Adipose tissue (tissue), 3 donors: ENCODE results near the gene RBMS3. TPM values are rescaled to one million over a fixed set of nuclear protein-coding genes. Genes with fewer than 3 reads are reported as not detected.

ENCODE experiments used
- H3K27ac ChIP-seq: one replicate; pipeline ENCODE4 v1.5.1; 2013; ENCODE audit warnings: low read depth, low read length
- WGBS, 3 donors: extraction: QIAGEN DNeasy Blood & Tissue Kit; methylation state at CpG; one replicate each; pipeline ENCODE4 v1.1.7; 2013; 5-methylcytosine and 5-hydroxymethylcytosine counted together
- polyA plus RNA-seq, 3 donors: library from polyadenylated mRNA; stranded (reverse); fragments of 200-250 nt; gene quantifications; one replicate each; pipeline ENCODE4 v1.2.3, GENCODE V29; 2013
- donor health status: healthy with polysubstance abuse.
- donor health status: Bipolar disorder and iron deficiency.
- donor health status: healthy.

RBMS3 gene
- polyA plus RNA-seq, 3 donors = 1.4 to 16.2 (median 10.2) TPM

DNA sequence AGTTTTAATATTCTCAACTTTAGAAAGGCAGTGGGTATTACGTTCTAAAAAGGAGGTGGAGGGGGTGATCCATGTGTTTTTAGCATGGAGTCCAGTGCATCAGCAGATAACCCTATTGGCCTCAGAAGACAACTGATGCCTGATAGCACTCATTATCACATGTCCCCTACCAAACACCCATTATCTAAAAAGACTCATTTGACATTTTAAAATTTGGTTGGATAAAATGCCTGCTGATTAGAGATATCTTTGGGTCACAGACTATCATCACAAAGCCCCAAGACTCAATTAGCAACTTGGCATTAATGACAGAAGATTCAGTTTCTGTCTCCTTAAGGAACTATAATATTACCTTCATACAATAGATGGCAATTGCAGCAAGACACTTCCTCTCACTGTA is 589.3 kb downstream of the RBMS3 start:
- 80 to 83% (median 81%) methylated on average over 1 of the region's 1 CpG for WGBS, 3 donors
- H3K27ac ChIP-seq = no peak overlapping the region

DNA sequence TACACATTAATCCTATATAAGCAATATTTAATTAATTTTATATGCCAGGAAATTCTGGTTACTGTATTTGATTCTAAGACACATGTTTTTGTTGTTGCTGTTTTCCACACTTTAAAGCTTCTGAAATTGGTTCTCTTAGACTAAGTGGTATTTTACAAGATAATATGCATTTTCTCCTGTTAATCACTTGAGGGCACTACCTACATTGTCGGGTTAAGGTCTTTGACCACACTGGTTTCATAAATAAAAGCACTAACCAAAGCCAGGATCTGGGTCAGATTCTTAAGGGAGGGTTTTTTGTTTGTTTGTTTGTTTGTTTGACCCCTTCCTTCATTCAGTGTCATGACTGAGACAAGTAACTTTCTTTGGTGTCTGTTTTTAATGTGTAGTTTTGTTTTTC is 590.2 kb downstream of the RBMS3 start:
- H3K27ac ChIP-seq = no peak overlapping the region
- 26 to 68% (median 65%) methylated on average over 1 of the region's 1 CpG for WGBS, 3 donors

DNA sequence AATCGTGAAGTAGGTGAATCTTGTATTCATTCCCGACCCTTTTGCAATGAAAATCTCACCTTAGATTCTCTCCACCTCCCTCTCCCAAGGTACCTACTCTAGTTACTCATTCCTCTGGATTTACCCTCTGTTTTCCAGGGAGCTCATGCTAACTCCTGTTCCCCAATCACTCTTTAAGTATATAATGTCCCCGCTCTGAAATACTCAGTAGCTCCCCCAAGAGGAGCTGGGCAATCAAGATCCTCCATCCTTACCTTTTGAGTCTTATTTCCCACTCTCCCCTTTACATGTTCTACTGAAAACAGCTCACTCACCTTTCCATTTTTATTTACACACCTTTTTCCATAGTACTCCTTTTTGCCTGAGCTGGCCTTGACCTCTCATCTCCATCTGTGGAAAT is 599.9 kb downstream of the RBMS3 start:
- H3K27ac ChIP-seq = no peak overlapping the region
- 86 to 91% (median 88%) methylated on average over 3 of the region's 3 CpGs for WGBS, 3 donors

GRCh38 chr3:29887451-29887850 is 606.6 kb downstream of the RBMS3 start:
- no peak overlapping the region for H3K27ac ChIP-seq
- WGBS, 3 donors = 64 to 79% (median 72%) methylated on average over 2 of the region's 2 CpGs

DNA sequence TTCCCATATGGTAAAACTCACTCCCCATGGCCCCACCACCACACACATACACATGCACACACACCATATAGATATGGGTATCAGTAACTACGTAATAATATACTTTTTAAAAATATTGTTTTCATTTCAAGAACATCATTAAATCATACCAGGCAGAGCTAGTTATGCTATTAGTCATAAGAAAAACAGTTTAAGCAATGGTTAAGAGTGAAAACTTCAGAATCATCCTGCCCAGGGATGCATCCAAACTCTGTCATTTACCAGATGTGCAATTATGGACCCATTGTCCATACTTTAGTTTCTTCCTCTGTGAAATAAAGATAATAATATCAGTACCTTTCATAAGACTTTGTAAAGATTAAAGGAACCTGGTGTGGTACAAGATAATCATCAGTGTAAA is 608.3 kb downstream of the RBMS3 start:
- no peak overlapping the region for H3K27ac ChIP-seq
- WGBS, 3 donors = 88 to 100% (median 92%) methylated on average over 1 of the region's 1 CpG

GRCh38 chr3:29890801-29891200 is 609.9 kb downstream of the RBMS3 start:
- H3K27ac ChIP-seq = no peak overlapping the region
- 69 to 87% (median 84%) methylated on average over 5 of the region's 5 CpGs for WGBS, 3 donors

DNA sequence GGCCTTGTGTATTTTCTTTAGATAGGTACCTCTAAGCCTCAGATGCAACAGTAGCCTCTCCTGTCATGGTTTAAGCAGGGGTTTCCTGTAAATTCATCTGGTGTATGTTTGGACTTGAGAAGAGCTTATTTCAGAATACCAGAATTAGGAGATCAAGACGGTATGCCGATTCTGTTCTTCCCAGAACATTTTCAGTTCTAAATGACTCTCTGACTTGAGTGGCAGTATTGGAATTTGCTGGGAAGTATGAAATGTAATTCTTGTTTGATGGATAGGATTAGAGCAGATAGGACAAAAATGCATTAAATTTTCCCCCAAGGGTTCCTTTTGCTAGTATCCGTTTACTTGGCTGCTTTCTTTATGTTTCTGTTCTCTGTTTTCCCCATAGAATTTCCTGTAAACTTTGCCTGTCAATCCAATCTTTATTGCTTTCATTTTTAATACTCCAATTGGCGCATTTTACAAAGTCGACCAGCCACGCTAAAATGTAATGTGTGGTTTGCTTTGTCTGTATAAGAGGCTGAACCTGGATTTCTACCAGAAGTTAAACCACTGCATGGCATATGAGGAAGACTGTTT is 612.2 kb downstream of the RBMS3 start:
- 82 to 89% (median 83%) methylated on average over 6 of the region's 6 CpGs for WGBS, 3 donors
- no peak overlapping the region for H3K27ac ChIP-seq

DNA sequence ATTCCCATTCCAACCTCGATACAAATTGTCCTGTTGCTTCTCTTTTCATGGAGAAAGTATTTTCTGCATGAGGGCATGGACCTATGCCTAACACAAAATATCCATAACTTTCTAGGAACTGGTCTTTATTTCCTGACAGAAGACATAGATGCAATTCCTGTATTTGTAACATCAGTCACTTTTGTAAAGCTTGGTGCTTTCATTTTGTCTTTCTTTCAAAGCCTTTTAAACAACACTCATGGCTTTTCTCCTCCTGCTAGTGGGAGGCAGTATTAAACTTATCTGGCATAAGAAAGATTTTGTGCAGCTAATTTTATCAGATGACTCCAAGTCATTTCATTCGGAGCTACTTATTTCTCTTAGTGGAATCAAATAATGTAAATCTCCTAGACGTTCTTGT is 616.0 kb downstream of the RBMS3 start:
- H3K27ac ChIP-seq = no peak overlapping the region
- 77 to 82% (median 80%) methylated on average over 3 of the region's 3 CpGs for WGBS, 3 donors

DNA sequence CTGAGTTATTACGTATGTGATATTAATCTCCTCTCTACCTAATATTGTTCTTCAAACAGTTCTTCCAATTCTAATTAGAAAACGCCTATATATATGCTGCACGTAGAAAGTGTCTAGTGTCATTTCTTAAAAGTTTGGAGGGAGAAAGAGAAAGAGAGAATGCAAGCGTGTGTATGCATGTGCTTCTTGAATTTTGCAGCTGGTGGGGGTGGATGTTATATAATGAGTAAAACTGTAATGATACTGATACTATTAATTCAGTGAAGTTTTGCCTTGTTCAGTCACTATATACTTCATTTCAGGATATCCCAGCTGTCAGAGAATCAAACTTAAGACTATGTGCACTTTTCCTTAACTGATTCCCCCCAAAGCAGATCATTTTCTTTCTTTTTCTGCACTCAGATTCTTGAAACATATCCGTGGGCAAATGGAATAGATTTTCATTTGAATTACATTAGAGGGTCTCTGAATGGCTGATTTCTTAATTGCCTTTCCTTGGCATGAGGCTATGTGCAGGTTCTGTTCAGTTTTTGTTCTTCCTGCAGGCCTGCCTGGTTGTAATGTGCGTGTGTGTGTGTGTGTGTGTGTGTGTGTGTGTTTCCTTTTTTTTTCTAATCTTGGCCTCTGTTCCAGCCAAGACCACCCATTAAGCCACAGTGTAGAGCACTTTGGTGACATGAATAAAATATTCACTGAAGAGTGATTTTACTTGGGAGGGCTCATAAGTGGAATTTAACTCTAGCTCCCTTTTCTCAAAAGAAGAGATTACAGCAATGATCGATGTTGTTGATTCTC is 617.5 kb downstream of the RBMS3 start:
- H3K27ac ChIP-seq = no peak overlapping the region
- 74 to 81% (median 78%) methylated on average over 7 of the region's 7 CpGs for WGBS, 3 donors

- no peak overlapping the region for H3K27ac ChIP-seq
- WGBS, 3 donors = 74 to 88% (median 84%) methylated on average over 2 of the region's 2 CpGs
Observed at GRCh38 chr3:29899021-29899420, 618.1 kb downstream of the RBMS3 start.

GRCh38 chr3:29901097-29901496 is 620.2 kb downstream of the RBMS3 start:
- no peak overlapping the region for H3K27ac ChIP-seq
- 36 to 68% (median 56%) methylated on average over 2 of the region's 2 CpGs for WGBS, 3 donors

- WGBS, 3 donors = 69 to 86% (median 83%) methylated on average over 1 of the region's 1 CpG
- H3K27ac ChIP-seq = no peak overlapping the region
Observed at GRCh38 chr3:29903600-29903999, 622.7 kb downstream of the RBMS3 start.

- H3K27ac ChIP-seq = no peak overlapping the region
- WGBS, 3 donors = 73 to 98% (median 86%) methylated on average over 1 of the region's 1 CpG
Observed at GRCh38 chr3:29906906-29907305, 626.0 kb downstream of the RBMS3 start.

- no peak overlapping the region for H3K27ac ChIP-seq
- 81 to 91% (median 91%) methylated on average over 2 of the region's 2 CpGs for WGBS, 3 donors
Observed at GRCh38 chr3:29912600-29913288, 631.9 kb downstream of the RBMS3 start.

DNA sequence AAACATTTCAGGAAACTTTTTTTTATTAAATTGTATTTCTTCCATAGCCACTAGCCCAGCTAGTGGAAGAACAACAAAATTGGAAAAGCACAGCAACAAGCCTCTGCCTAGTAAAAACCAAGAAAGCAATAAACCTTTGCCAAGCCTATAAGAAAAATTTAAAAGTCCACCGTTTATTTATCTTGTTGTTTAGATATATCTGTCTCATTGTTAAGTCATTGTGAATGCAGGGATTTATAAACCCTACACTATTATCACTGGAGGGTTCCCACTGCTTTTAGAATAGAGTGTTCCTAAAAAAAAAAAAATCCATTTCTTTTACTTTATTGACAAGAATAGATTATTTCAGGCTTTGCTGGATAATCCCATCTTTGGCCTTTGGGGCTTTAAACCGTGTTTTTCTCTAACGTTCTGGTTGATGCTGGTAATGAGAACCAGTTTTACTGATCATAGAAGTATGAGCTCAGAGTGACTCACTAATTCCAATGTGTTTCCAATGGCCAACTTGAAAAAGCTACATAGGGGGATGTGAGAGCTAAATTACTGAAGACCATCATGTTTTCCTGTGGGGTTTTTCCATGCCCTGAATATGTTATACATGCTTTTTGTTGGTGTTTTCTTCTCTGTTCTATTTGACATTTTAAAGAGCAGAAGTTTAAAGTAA is 634.1 kb downstream of the RBMS3 start:
- 72 to 76% (median 75%) methylated on average over 3 of the region's 3 CpGs for WGBS, 3 donors
- no peak overlapping the region for H3K27ac ChIP-seq

DNA sequence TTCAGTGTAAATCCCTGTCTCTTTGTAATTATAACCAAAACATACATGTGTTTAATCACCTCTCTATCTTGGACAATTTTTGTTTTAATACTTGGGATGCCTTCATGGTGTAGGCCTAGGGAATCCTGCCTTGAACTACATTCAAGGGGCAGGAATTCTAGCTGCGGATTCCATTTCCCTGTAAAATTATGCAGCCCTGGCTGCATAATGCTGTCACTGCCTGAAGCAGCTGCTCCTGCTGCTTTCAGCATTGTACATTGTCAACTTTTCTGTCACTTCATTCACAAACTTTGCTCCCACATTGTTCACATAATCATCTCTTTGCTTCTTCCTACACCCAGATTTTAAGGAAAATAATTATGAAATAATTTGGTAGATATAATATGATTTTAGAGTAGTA is 638.7 kb downstream of the RBMS3 start:
- 50 to 96% (median 90%) methylated on average over 1 of the region's 1 CpG for WGBS, 3 donors
- H3K27ac ChIP-seq = no peak overlapping the region

DNA sequence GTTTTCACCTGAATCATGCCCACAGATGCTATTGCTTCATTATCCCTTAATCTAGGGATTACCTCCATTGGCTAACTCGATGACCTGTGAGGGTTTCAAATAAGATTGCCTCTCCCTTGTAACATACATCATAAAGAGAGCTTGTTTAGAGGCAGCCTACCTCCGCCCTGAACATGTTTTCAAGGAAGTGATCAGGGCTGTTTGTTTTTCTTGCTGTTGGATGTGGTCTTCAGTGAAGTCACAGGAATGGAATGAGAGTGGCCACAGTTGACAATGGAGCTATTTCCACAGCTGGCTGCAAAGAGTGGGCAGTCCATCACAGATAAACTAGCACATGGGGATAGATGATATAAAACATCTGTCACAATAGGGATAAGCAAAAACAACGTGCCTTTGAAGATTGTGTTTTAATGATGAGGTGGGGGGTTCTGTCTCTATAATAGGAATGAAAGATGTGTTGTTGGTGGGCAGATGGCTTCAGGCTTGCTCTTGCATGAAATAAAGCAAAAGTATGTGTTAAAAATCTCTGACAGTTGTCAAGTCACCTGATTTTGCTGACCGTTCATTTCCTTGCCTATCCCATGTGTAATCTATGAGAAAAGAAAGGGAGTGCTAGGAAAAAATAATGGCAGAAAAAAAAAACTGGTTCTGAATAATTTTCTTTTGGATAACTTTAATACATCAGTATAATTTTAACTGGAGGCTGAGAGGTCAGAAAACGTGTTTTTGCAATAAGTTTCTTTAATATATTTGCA is 642.3 kb downstream of the RBMS3 start:
- H3K27ac ChIP-seq = no peak overlapping the region
- 46 to 50% (median 46%) methylated on average over 5 of the region's 5 CpGs for WGBS, 3 donors

DNA sequence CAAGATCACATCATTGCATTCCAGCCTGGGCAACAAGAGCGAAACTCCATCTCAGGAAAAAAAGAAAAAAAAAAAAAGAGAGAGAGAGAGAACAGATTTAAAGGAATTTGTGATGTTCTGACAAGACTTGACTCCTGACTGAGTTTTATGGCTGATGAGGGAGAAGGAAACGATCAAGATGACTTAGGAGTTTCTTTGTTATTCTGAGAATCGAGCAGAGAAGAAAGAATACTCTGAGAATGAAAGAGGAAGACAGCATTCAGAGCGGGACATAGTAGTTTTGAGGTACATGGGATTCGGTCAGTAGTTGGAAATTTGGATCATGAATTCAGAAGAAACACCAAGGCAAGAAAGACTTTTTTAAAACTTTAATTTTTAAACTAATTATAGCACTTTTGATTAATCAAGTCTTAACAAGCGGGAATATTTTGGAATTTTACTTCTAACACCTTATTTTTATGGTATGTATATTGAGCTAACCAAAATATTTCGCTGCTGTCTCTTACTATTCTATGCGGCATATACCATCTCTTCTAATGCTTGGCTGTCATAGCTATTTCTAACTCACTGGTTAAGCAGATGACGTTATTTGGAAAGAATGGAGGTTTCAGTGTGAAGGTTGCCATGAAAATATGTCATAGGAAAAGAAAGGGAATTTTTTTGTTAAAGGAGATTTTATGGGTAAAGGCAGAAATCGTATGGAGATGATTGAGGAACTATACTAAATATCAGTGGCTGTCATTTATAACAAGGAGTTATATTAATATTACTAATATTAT is 644.1 kb downstream of the RBMS3 start:
- no peak overlapping the region for H3K27ac ChIP-seq
- 86 to 91% (median 90%) methylated on average over 10 of the region's 10 CpGs for WGBS, 3 donors
